Erythroblast (primary cell): ENCODE measurements around the gene CNTRL.

ENCODE experiments used
- DNase-seq, 2 experiments: peaks; one replicate each; lab custom pipeline; 2025; lab: John Stamatoyannopoulos, UW
- GATA1 ChIP-seq: IDR thresholded peaks from 2 replicates; pipeline ENCODE4 v1.6.1; 2011; ENCODE audit warnings: low read depth, mild to moderate bottlenecking, control low read depth, low read length, moderate library complexity
- POLR2A ChIP-seq: IDR thresholded peaks from 2 replicates; pipeline ENCODE4 v1.6.1; 2011; ENCODE audit warnings: mild to moderate bottlenecking, low read length

The CNTRL gene

GRCh38 chr9:121218357-121219027 is 143.7 kb downstream of the CNTRL start:
- DNase-seq: no peak
- TF ChIP-seq GATA1 (no peak), POLR2A (no peak)

- DNase-seq: no peak
- TF ChIP-seq POLR2A (no peak), GATA1 (no peak)
Observed at GRCh38 chr9:121219530-121219929, 144.8 kb downstream of the CNTRL start.

GRCh38 chr9:121220996-121221663 is 146.4 kb downstream of the CNTRL start:
- TF ChIP-seq POLR2A (no peak), GATA1 (no peak)

GRCh38 chr9:121221664-121222055 is 146.9 kb downstream of the CNTRL start:
- DNase-seq: no peak
- TF ChIP-seq POLR2A: no peak
- TF ChIP-seq GATA1: no peak

More at GRCh38 chr9:121220996-121221663, 146.4 kb downstream of the CNTRL start:
- no peak for DNase-seq

GRCh38 chr9:121222524-121223171 is 147.9 kb downstream of the CNTRL start:
- TF ChIP-seq GATA1 (no peak), POLR2A (no peak)
- DNase-seq: peak; percentile 47 to 67

GRCh38 chr9:121225240-121225639 is 150.5 kb downstream of the CNTRL start:
- no peak for DNase-seq
- TF ChIP-seq POLR2A (no peak), GATA1 (no peak)

GRCh38 chr9:121226175-121226574 is 151.4 kb downstream of the CNTRL start:
- no peak for TF ChIP-seq POLR2A
- TF ChIP-seq GATA1: no peak
- DNase-seq: peak in 1 of 2 experiments; percentile 25
